NCI-H2081 (cell line): ENCODE measurements around the gene LKAAEAR1.

Experiments
- DNase-seq, 2 experiments: peaks; one replicate each; lab custom pipeline; 2025; lab: John Stamatoyannopoulos, UW

Gene LKAAEAR1

GRCh38 chr20:64050261-64051032, 33.8 kb downstream of the LKAAEAR1 start:
- DNase-seq: no peak

DNA sequence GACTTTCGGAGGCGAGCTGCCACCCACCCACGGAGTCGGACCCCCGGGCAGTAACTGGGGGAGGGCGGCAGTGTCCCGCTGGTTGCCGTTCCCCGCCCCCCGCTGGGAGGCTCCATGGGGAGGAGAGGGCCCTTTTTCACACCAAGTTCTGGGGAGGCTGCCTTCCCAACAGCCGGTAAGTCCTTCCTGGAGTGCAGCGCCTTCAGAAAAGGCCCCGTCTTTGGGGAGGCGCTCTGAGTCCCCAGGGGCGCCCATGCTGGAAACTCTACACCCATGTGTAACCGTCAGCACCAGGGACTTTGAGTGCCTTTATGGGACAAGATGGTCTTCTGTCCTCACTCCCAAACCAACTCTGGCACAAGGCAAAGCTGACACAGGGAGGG, 34.3 kb downstream of the LKAAEAR1 start:
- no peak for DNase-seq

DNA sequence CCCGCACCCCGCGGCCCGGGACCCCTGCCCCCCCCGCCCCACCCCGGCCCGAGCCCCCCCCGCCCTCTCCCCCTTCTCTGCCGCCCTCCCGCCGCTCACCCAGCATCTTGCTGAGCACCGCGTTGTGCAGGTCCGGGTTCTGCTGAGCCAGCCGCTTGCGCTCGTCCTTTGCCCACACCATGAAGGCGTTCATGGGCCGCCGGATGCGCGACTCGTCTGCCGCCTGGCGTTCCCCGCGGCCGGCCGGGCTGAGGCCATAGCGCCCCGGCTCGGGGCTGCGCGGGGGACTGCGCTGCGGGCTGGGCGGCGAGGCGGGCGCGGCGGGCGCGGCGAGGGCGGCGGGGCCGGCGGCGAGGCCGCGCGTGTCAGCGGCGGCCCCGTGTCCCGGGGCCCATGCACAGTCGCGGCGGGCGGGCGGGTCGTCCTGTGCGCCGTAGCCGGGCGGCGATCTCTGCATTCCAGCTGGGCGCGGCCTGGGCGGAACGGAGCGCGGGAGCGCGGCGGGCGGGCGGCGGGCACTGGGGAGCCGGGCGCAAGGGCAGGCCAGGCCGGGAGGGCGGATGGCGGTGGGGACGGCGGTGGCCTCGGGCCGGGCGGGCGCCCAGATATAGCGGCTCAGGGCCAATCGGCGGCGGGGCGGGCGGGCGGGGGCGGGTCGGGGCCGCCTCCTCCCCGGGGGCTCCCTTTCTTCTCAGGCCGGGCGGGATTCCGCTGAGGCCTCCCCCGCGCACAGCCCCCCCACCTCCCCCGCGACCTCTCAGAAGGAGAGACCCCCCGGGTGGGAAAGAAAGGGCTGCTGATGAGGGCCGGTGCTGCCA, 34.9 kb downstream of the LKAAEAR1 start, which contains the start of gene SOX18:
Gene SOX18, minus strand, starts transcription at position 580 of the 818 bp plus-strand sequence. Its CDS starts 123 bp downstream, at position 457.
- no peak for DNase-seq

DNA sequence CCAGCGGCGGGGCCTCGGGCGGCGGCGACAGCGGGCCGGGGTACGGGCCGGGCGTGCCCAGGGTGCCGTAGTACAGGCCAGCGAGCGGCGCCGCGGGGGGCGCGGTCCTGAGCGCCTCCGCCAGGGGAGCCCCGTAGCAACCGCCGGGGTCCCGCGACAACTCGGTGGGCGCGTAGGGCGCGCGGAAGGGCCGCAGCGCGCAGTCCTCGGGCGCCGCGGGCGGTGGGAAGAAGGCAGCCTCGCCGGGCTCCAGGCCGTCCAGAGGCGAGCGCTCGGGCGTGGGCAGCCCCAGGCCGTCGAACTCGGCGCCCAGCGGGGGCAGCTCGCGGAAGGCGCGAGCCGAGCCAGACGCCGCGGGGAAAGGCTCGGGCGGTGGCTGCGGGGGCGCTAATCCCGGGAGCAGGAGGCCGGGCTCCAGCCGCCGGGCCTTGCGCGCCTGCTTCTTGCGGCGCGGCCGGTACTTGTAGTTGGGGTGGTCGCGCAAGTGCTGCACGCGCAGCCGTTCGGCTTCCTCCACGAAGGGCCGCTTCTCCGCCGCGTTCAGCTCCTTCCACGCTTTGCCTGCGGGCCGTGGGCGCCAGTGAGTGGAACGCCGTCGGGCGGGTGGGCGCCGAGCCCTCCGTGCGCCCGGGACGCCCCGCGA, 35.7 kb downstream of the LKAAEAR1 start:
- no peak for DNase-seq

GRCh38 chr20:64047968-64048401, 36.2 kb downstream of the LKAAEAR1 start:
- DNase-seq: no peak

DNA sequence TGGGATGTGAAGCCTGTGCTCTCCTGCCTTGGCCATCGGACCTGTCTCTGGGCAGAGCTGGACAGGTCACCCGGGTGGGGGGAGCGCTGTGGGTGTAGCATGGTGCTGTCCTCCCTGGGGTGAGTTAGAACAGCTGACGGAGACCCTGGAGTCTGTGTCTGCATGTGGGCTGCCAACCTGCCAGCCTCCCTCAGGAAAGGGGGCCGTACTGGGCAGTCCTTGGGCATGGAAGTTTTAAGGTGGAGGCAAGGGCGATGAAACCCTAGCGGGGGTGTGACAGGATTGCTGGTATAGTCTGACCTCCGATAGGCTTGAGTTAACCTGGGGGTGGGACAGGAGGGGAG, 37.2 kb downstream of the LKAAEAR1 start:
- DNase-seq: no peak

DNA sequence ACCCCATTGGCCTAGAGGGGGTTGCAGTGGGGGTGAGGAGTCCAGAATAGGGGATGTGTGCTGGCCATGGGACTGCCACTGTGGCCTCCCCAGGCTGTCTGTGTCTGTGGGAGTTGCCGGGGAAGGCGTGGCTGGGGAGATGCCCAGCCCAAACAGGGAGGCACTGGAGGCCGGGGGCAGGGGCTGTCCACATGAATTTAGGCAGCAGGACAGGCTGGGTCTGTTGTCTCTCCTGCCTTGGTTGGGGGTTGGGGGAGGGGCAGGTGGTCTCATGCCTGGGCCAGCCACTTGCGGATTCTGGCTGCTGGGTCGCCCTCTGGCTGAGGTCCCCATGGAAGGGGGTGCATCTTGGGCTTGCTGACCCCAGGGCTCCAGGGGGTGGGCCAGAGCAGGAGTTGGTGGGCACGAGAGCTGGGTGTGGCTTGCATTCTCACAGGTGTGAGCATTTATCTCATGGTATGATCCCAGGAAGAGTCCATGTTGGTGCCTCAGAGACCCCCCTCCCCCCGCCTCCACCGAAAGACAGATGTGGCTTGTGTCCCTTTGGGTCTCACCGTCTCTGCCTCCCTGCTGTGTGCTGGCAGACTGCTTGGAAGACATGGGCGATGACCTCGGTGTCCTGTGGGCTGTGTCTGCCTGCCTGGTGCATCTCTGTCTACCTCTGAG, 38.7 kb downstream of the LKAAEAR1 start:
- no peak for DNase-seq

GRCh38 chr20:64044484-64045247, 39.5 kb downstream of the LKAAEAR1 start:
- no peak for DNase-seq

DNA sequence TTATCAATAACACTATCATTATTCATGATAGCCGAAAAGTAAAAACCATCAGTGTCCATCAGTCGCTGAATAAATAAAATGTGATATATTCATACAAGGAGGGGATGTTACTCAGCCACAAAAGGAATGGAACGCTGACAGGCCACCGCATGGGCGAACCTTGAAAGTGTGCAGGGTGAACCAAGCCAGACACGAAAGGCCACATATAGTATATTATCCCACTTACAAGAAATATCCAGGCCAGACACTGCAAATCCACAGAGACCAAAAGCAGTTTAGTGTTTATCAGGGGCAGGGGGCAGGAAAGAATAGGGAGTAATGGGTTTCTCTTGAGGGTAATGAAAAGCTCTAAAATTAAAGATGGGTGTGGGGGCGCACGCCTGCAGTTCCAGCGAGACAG, 40.4 kb downstream of the LKAAEAR1 start:
- DNase-seq: no peak

DNA sequence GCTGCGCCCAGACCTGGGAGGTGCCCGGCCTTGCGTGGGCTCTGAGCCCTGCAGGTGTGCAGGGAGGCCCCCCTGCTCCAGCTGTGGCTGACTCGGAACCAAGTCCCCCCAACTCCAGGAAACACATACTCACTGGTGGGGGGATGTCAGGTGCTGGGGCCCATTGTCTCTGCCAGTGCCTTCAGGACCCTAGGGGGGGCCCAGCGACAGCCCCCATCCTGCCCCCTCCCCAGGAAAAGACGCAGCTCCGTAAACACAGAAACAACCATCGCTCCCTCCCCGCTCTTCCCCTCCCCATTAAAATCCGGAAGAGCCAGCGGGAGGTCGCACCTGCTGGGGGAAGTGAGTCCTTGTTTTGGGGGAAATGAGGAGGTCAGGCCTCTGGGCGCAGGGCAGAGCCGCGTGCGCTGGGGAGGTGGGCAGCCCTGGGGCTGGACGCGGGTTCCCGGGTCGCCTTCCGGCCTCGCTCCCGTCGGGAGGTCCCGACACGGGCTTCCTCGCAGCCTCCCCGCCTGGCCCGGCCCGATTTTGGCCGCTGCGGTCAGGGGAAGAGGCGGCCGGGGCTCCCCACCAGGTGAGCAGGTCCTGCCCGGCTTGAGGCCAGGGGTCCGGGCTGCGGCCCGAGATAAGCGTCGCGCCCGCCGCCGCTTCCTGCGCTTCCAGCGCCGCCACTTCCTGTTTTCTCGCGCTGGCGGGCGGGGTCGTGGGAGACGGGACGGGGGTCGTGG, 42.0 kb downstream of the LKAAEAR1 start:
- DNase-seq: peak in 1 of 2 experiments; percentile 22

- DNase-seq: no peak
Observed at GRCh38 chr20:64041781-64042053, 42.5 kb downstream of the LKAAEAR1 start.

GRCh38 chr20:64041040-64041780, 43.0 kb downstream of the LKAAEAR1 start:
- DNase-seq: no peak

GRCh38 chr20:64040231-64041039, 43.8 kb downstream of the LKAAEAR1 start:
- no peak for DNase-seq

- DNase-seq: no peak
Observed at GRCh38 chr20:64039293-64040160, 44.7 kb downstream of the LKAAEAR1 start.

- DNase-seq: peak; percentile 65 to 66
Observed at GRCh38 chr20:64038565-64039292, 45.5 kb downstream of the LKAAEAR1 start.

- DNase-seq: no peak
Observed at GRCh38 chr20:64038224-64038564, 46.0 kb downstream of the LKAAEAR1 start.

GRCh38 chr20:64037498-64038213, 46.5 kb downstream of the LKAAEAR1 start:
- DNase-seq: peak in 1 of 2 experiments; percentile 28
